DOHH2 (cell line): ENCODE results near the gene SLC6A17.

Experiments used
- H3F3A ChIP-seq: fragments of 200-600 bp; sonication (generic), shearing (Covaris generic); 2 replicates; pipeline ENCODE4 v1.6.0; 2016; ENCODE audit warnings: antibody characterized with exemption, mild to moderate bottlenecking; ENCODE audit not compliant: control insufficient read depth, insufficient read depth
- H3K27ac ChIP-seq: fragments of 200-600 bp; sonication (generic); 2 replicates; pipeline ENCODE4 v1.5.1; 2014; ENCODE audit warnings: low read depth, mild to moderate bottlenecking, low read length, moderate library complexity
- H3K27me3 ChIP-seq: fragments of 200-600 bp; sonication (generic); 2 replicates; pipeline ENCODE4 v1.6.1; 2014; ENCODE audit warnings: mild to moderate bottlenecking, low read length, mixed read lengths; ENCODE audit not compliant: control insufficient read depth
- H3K36me3 ChIP-seq: fragments of 200-600 bp; sonication (generic); 2 replicates; pipeline ENCODE4 v1.6.1; 2014; ENCODE audit warnings: mild to moderate bottlenecking, low read length, moderate library complexity, mixed read lengths; ENCODE audit not compliant: control insufficient read depth
- H3K4me1 ChIP-seq: fragments of 200-600 bp; sonication (generic); 2 replicates; pipeline ENCODE4 v1.6.1; 2014; ENCODE audit warnings: mild to moderate bottlenecking, low read length, mixed read lengths; ENCODE audit not compliant: control insufficient read depth
- H3K4me2 ChIP-seq: fragments of 200-600 bp; sonication (generic); 2 replicates; pipeline ENCODE4 v1.6.0; 2014; ENCODE audit warnings: mild to moderate bottlenecking, low read length, moderate library complexity
- H3K4me3 ChIP-seq: fragments of 200-600 bp; sonication (generic); 2 replicates; pipeline ENCODE4 v1.5.1; 2014; ENCODE audit warnings: mild to moderate bottlenecking, low read length, mixed read lengths
- H3K79me2 ChIP-seq: fragments of 200-600 bp; sonication (generic); 2 replicates; pipeline ENCODE4 v1.6.1; 2014; ENCODE audit warnings: mild to moderate bottlenecking, low read length, mixed read lengths; ENCODE audit not compliant: control insufficient read depth
- H3K9me2 ChIP-seq: fragments of 200-600 bp; sonication (generic); replicated peaks from 2 replicates; pipeline ENCODE4 v1.6.1; 2014; ENCODE audit warnings: mild to moderate bottlenecking, low read length, mixed read lengths; ENCODE audit not compliant: control insufficient read depth
- H3K9me3 ChIP-seq: fragments of 200-600 bp; sonication (generic); 2 replicates; pipeline ENCODE4 v1.6.1; 2014; ENCODE audit warnings: antibody characterized with exemption, low read length, mixed read lengths; ENCODE audit not compliant: control insufficient read depth, insufficient read depth
- H4K20me1 ChIP-seq: fragments of 200-600 bp; sonication (generic); 2 replicates; pipeline ENCODE4 v1.6.0; 2014; ENCODE audit warnings: low read depth, mild to moderate bottlenecking, antibody characterized with exemption, low read length, moderate library complexity; ENCODE audit not compliant: control insufficient read depth, insufficient read depth
- CTCF ChIP-seq: fragments of 200-600 bp; sonication (generic); IDR thresholded peaks from one replicate; pipeline ENCODE4 v1.5.1; 2014; ENCODE audit warnings: antibody characterized with exemption, mild to moderate bottlenecking, low read depth, low read length; ENCODE audit not compliant: poor library complexity, severe bottlenecking
- EZH2phosphoT487 ChIP-seq: fragments of 200-600 bp; sonication (generic); IDR thresholded peaks from 2 replicates; pipeline ENCODE4 v1.6.1; 2017; ENCODE audit warnings: borderline replicate concordance, mild to moderate bottlenecking, antibody characterized with exemption, low read length, moderate library complexity, mixed read lengths

Gene SLC6A17

GRCh38 chr1:110195196-110195595 is 44.9 kb downstream of the SLC6A17 start:
- no peaks in the 10 kb centered on the region for H3K79me2 ChIP-seq
- H4K20me1 ChIP-seq = no peaks in the 10 kb centered on the region
- TF ChIP-seq EZH2phosphoT487 (no peak), CTCF (no peak)
- H3K4me3 ChIP-seq = no peak overlapping the region
- no peaks in the 10 kb centered on the region; the same call in 1 of the 2 replicates for H3K27me3 ChIP-seq
- H3K27ac ChIP-seq = no peak overlapping the region
- peaks cover 1% of the 10 kb centered on the region; the same call in 1 of the 2 replicates for H3K4me1 ChIP-seq
- no peaks in the 10 kb centered on the region for H3K9me3 ChIP-seq
- H3K4me2 ChIP-seq = no peak overlapping the region
- no peaks in the 10 kb centered on the region for H3K36me3 ChIP-seq
- no peaks in the 10 kb centered on the region for H3K9me2 ChIP-seq
- H3F3A ChIP-seq = no peaks in the 10 kb centered on the region

GRCh38 chr1:110196917-110197765 is 46.8 kb downstream of the SLC6A17 start:
- H3K9me2 ChIP-seq = no peaks in the 10 kb centered on the region
- H4K20me1 ChIP-seq = no peaks in the 10 kb centered on the region
- H3K4me2 ChIP-seq = no peak overlapping the region
- H3K36me3 ChIP-seq = no peaks in the 10 kb centered on the region
- no peak overlapping the region for H3K4me3 ChIP-seq
- no peaks in the 10 kb centered on the region for H3K79me2 ChIP-seq
- H3K27me3 ChIP-seq = no peaks in the 10 kb centered on the region
- no peak overlapping the region for H3K27ac ChIP-seq
- no peaks in the 10 kb centered on the region for H3F3A ChIP-seq
- H3K9me3 ChIP-seq = no peaks in the 10 kb centered on the region
- peaks cover 8% of the 10 kb centered on the region; the same call in 1 of the 2 replicates for H3K4me1 ChIP-seq
- no peak for TF ChIP-seq EZH2phosphoT487
- peak; percentile 95 for TF ChIP-seq CTCF

DNA sequence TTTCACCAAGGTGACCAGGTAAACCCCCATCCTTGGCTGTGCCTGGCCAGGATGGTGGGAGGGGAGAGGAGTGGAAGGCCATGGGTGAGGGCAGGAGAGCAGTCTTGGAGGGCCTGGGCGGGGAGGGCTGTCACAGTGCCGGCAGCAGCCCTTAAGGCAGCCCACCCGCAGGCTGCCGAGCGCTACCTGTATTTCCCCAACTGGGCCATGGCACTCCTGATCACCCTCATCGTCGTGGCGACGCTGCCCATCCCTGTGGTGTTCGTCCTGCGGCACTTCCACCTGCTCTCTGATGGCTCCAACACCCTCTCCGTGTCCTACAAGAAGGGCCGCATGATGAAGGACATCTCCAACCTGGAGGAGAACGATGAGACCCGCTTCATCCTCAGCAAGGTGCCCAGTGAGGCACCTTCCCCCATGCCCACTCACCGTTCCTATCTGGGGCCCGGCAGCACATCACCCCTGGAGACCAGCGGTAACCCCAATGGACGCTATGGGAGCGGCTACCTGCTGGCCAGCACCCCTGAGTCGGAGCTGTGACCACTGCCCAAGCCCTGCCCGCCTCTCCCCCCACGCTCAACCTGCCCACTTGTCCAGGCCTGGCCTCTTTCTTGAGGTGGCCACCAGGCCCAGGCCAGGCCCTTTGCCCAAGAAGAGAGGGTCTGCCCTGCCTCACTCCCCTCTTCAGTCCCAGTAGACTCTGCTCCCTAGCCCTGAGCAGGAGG is 47.8 kb downstream of the SLC6A17 start:
- no peak overlapping the region for H3K4me2 ChIP-seq
- no peaks in the 10 kb centered on the region for H3K9me3 ChIP-seq
- no peaks in the 10 kb centered on the region for H3K79me2 ChIP-seq
- no peaks in the 10 kb centered on the region for H3K27me3 ChIP-seq
- H3K4me3 ChIP-seq = no peak overlapping the region
- no peaks in the 10 kb centered on the region for H3F3A ChIP-seq
- TF ChIP-seq EZH2phosphoT487 (no peak), CTCF (no peak)
- H3K9me2 ChIP-seq = no peaks in the 10 kb centered on the region
- H3K36me3 ChIP-seq = no peaks in the 10 kb centered on the region
- no peaks in the 10 kb centered on the region for H4K20me1 ChIP-seq
- peaks cover 11% of the 10 kb centered on the region for H3K4me1 ChIP-seq
- no peak overlapping the region for H3K27ac ChIP-seq
